Erythroblast (primary cell): ENCODE results near the gene HOXD13.

Experiments
- GATA1 ChIP-seq: IDR thresholded peaks from 2 replicates; pipeline ENCODE4 v1.6.1; 2011; ENCODE audit warnings: low read depth, mild to moderate bottlenecking, control low read depth, low read length, moderate library complexity
- POLR2A ChIP-seq: IDR thresholded peaks from 2 replicates; pipeline ENCODE4 v1.6.1; 2011; ENCODE audit warnings: mild to moderate bottlenecking, low read length

DNA sequence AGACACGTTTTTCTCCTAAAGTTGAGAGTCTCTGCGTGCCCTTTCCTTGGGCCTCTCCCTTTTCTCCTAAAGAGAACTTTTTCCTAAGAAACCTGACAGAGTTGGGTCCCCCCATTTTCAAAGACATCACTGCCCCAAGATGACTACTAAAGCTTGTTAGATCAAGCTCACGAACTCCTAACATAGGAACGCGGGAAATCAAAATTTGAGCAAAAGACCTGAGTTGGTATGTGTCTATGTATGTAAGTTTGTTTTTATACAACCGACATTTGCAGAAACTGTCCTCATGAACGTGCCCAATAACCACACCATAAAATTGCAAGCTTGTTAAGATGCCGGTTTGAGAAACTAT lies 1.4 kb downstream of the HOXD13 start:
- TF ChIP-seq POLR2A (no peak), GATA1 (no peak)
